Body of pancreas (tissue), 4 donors: ENCODE results near the gene STK38.
"Not testable (repeated sequence)": the region's sequence is repeated elsewhere in the genome, so short reads cannot be mapped to it uniquely, and the experiment has no call there.

Source experiments
- CTCF ChIP-seq, 7 experiments: fragments of 450-650 bp in 4 of 7; fragments of 200-600 bp in 3 of 7; sonication (generic) in 3 of 7; IDR thresholded peaks; one replicate each; pipeline ENCODE4 v1.5.1; 2016 to 2019; ENCODE audit warnings: antibody characterized with exemption in 7 of 7
- POLR2A ChIP-seq, 3 donors: fragments of 450-650 bp; IDR thresholded peaks; one replicate each; pipeline ENCODE4 v1.6.1; 2016; ENCODE audit warnings: antibody characterized with exemption in 3 of 3, mild to moderate bottlenecking in 2 of 3

GRCh38 chr6:36483326-36483725, 64.0 kb downstream of the STK38 start:
- not testable (repeated sequence) for TF ChIP-seq CTCF, POLR2A (IDR thresholded peaks at IDR 0.05)
